Measurements from ENCODE around the gene BTNL8. TPM values are rescaled to one million over a fixed set of nuclear protein-coding genes. Genes with fewer than 3 reads are reported as not detected.

BTNL8 gene
- total RNA-seq, 1 experiment from 2014 or later = not detected

DNA sequence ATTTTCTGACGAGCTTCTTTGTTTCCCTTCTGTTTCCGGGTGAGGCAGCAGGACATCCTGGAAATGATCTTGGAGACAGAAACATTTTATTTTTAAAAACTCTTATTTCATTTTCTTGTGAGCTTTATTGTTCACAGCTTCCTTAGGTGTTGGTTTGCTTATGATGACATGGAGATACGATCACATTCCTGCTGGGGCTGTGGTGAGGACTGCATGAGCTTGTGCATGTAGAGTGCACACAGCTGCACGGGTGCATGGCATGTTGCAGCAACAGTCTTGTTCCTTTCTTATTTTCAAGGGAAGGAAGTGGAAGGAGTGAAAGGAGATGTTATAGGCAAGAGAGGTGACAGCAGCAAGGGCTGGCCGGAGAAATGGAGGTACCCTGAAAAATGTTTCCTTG, 1.2 kb downstream of the BTNL8 start:
- no peak for ATAC-seq
- H3K36me3 ChIP-seq (ENCODE audit: low read depth, low read length) = no peaks in the 10 kb centered on the region
- H3K9me2 ChIP-seq (replicated peaks; ENCODE audit: low read length) = no peaks in the 10 kb centered on the region
- 0 out of 2 replicates have a peak, but pooled peaks cover 3% of the 10 kb centered on the region for H3K9me3 ChIP-seq (ENCODE audit: low read length)
- no peak overlapping the region for H2AFZ ChIP-seq (ENCODE audit: low read length)
- H3K79me2 ChIP-seq (ENCODE audit: low read length) = no peaks in the 10 kb centered on the region
- H3K4me2 ChIP-seq (ENCODE audit: low read length) = no peak overlapping the region
- H3K4me1 ChIP-seq (ENCODE audit: insufficient read depth, low read length) = no peaks in the 10 kb centered on the region
- ChIA-PET CTCF (no interaction called here), POLR2A (ENCODE audit: unreplicated experiment) (no interaction called here)
- intact Hi-C loops (cut with micrococcal nuclease) = no loop called here
- TF ChIP-seq EZH2phosphoT487 (IDR thresholded peaks at IDR 0.05; ENCODE audit: borderline replicate concordance, low read length) (no peak), EZH2 (IDR thresholded peaks at IDR 0.05; ENCODE audit: low read length, unreplicated experiment) (no peak), CTCF (conservative IDR thresholded peaks at IDR 0.05; ENCODE audit: low read depth, low read length) (no peak)
- H3K9ac ChIP-seq (ENCODE audit: low read length) = no peak overlapping the region
- H3K27me3 ChIP-seq (ENCODE audit: low read length) = no peaks in the 10 kb centered on the region
- H3F3A ChIP-seq (ENCODE audit: low read length, unreplicated experiment) = no peaks in the 10 kb centered on the region
- H4K20me1 ChIP-seq (ENCODE audit: low read length) = no peaks in the 10 kb centered on the region
- no peak for DNase-seq
- no peak overlapping the region for H3K4me3 ChIP-seq (ENCODE audit: low read length)
- BruUV-seq (replicated peaks) = no TSS peak
- no peak overlapping the region for H3K27ac ChIP-seq (ENCODE audit: low read length)

DNA sequence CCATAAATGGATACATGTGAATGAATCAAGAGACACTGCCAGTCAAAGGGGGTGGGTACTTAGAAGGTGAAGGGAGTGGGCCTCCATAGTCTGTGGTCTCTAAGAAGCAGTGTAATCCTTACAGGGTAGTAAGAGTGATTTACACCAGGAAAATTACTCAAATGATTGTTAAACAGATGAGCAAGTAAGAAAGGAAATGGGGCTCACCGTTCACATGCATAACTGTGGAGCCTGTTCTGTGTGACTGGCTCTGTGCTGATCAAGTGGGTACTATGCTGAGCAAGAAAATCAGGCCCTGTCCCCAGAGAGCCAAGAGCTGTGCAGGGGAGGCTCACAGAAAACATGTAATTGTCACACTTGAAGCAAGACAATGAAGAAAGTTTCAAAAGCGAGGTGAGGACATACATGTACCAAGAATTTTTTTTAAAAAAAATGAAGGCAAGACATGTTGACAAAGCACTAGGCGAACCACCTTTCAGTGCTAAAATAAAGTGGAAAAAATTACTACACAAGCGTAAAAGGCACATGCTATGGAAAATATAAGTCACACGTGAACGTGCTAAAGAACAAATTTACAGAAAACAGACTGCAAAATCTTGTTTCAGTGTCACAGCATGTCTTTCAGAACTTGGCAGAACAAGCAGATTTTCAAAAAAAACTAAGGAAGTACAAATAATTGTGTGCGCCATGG, 2.5 kb downstream of the BTNL8 start:
- H3K4me3 ChIP-seq (ENCODE audit: low read length) = no peak overlapping the region
- no peak for DNase-seq
- no peak for TF ChIP-seq EZH2phosphoT487 (IDR thresholded peaks at IDR 0.05; ENCODE audit: borderline replicate concordance, low read length)
- TF ChIP-seq EZH2 (IDR thresholded peaks at IDR 0.05; ENCODE audit: low read length, unreplicated experiment) = no peak
- no peak for TF ChIP-seq CTCF (conservative IDR thresholded peaks at IDR 0.05; ENCODE audit: low read depth, low read length)
- H3K36me3 ChIP-seq (ENCODE audit: low read depth, low read length) = no peaks in the 10 kb centered on the region
- no TSS peak for BruUV-seq (replicated peaks)
- H2AFZ ChIP-seq (ENCODE audit: low read length) = no peak overlapping the region
- no peaks in the 10 kb centered on the region for H3K9me2 ChIP-seq (replicated peaks; ENCODE audit: low read length)
- H3K79me2 ChIP-seq (ENCODE audit: low read length) = no peaks in the 10 kb centered on the region
- ATAC-seq = no peak
- no peak overlapping the region for H3K9ac ChIP-seq (ENCODE audit: low read length)
- H3F3A ChIP-seq (ENCODE audit: low read length, unreplicated experiment) = no peaks in the 10 kb centered on the region
- H3K27ac ChIP-seq (ENCODE audit: low read length) = no peak overlapping the region
- ChIA-PET POLR2A (ENCODE audit: unreplicated experiment) (no interaction called here), CTCF (no interaction called here)
- 0 out of 2 replicates have a peak, but pooled peaks cover 3% of the 10 kb centered on the region for H3K9me3 ChIP-seq (ENCODE audit: low read length)
- intact Hi-C loops (cut with micrococcal nuclease) = no loop called here
- no peaks in the 10 kb centered on the region for H3K27me3 ChIP-seq (ENCODE audit: low read length)
- no peaks in the 10 kb centered on the region for H3K4me1 ChIP-seq (ENCODE audit: insufficient read depth, low read length)
- H3K4me2 ChIP-seq (ENCODE audit: low read length) = no peak overlapping the region
- no peaks in the 10 kb centered on the region for H4K20me1 ChIP-seq (ENCODE audit: low read length)

GRCh38 chr5:180908400-180908799, 9.4 kb downstream of the BTNL8 start:
- H3F3A ChIP-seq (ENCODE audit: low read length, unreplicated experiment) = no peaks in the 10 kb centered on the region
- no peaks in the 10 kb centered on the region for H4K20me1 ChIP-seq (ENCODE audit: low read length)
- CTCF ChIA-PET = no interaction called here
- no peak overlapping the region for H3K27ac ChIP-seq (ENCODE audit: low read length)
- ATAC-seq = no peak
- no peaks in the 10 kb centered on the region for H3K9me3 ChIP-seq (ENCODE audit: low read length)
- TF ChIP-seq EZH2 (IDR thresholded peaks at IDR 0.05; ENCODE audit: low read length, unreplicated experiment) = no peak
- TF ChIP-seq EZH2phosphoT487 (IDR thresholded peaks at IDR 0.05; ENCODE audit: borderline replicate concordance, low read length) = no peak
- TF ChIP-seq CTCF (conservative IDR thresholded peaks at IDR 0.05; ENCODE audit: low read depth, low read length) = no peak
- H2AFZ ChIP-seq (ENCODE audit: low read length) = no peak overlapping the region
- H3K9me2 ChIP-seq (replicated peaks; ENCODE audit: low read length) = no peaks in the 10 kb centered on the region
- no peaks in the 10 kb centered on the region for H3K27me3 ChIP-seq (ENCODE audit: low read length)
- POLR2A ChIA-PET (ENCODE audit: unreplicated experiment) = no interaction called here
- no peaks in the 10 kb centered on the region for H3K79me2 ChIP-seq (ENCODE audit: low read length)
- intact Hi-C loops (cut with micrococcal nuclease) = no loop called here
- no peak overlapping the region for H3K9ac ChIP-seq (ENCODE audit: low read length)
- H3K4me3 ChIP-seq (ENCODE audit: low read length) = no peak overlapping the region
- no TSS peak for BruUV-seq (replicated peaks)
- DNase-seq = no peak
- H3K4me1 ChIP-seq (ENCODE audit: insufficient read depth, low read length) = no peaks in the 10 kb centered on the region
- H3K4me2 ChIP-seq (ENCODE audit: low read length) = no peak overlapping the region
- H3K36me3 ChIP-seq (ENCODE audit: low read depth, low read length) = no peaks in the 10 kb centered on the region

Data from PC-3 (cell line).